Choroid plexus epithelial cell (primary cell): Measurements from ENCODE around the gene ASPRV1.

Source experiments
- DNase-seq: peaks from one replicate; pipeline ENCODE4 v3.0.0-alpha.2; 2010; ENCODE audit warnings: low read depth
- H3K4me3 ChIP-seq: 2 replicates; pipeline ENCODE4 v1.5.1; 2011; ENCODE audit warnings: low read depth, mild to moderate bottlenecking, control low read depth, low read length, moderate library complexity
- CTCF ChIP-seq: conservative IDR thresholded peaks from 2 replicates; pipeline ENCODE4 v1.5.1; 2011; ENCODE audit warnings: low read depth, mild to moderate bottlenecking, control low read depth, inconsistent platforms, low read length, moderate library complexity

ASPRV1 gene

GRCh38 chr2:69933254-69933828, 28.1 kb downstream of the ASPRV1 start:
- no peak for DNase-seq
- TF ChIP-seq CTCF = no peak
- H3K4me3 ChIP-seq = no peak overlapping the region

GRCh38 chr2:69932596-69932922, 28.9 kb downstream of the ASPRV1 start:
- no peak for TF ChIP-seq CTCF
- no peak for DNase-seq
- no peak overlapping the region for H3K4me3 ChIP-seq

- TF ChIP-seq CTCF = no peak
- H3K4me3 ChIP-seq = no peak overlapping the region
- no peak for DNase-seq
Measured at GRCh38 chr2:69931832-69932595, 29.4 kb downstream of the ASPRV1 start.

GRCh38 chr2:69926849-69927515, 34.4 kb downstream of the ASPRV1 start:
- no peak overlapping the region for H3K4me3 ChIP-seq
- TF ChIP-seq CTCF = no peak
- DNase-seq = peak; percentile 92

- no peak for TF ChIP-seq CTCF
- no peak overlapping the region for H3K4me3 ChIP-seq
- no peak for DNase-seq
Measured at GRCh38 chr2:69923116-69923515, 38.3 kb downstream of the ASPRV1 start.

- TF ChIP-seq CTCF = no peak
- no peak overlapping the region for H3K4me3 ChIP-seq
- DNase-seq = no peak
Measured at GRCh38 chr2:69918401-69918800, 43.0 kb downstream of the ASPRV1 start.
